Measurements from ENCODE around the gene THBS3. TPM values are rescaled to one million over a fixed set of nuclear protein-coding genes. Genes with fewer than 3 reads are reported as not detected.

Gene THBS3
- total RNA-seq, 1 donor from 2014 or later: 55.4 TPM

GRCh38 chr1:155210314-155211104 lies 2.8 kb upstream of the THBS3 start:
- H3K27me3 Mint-ChIP-seq (ENCODE audit: unreplicated experiment): no peaks in the 10 kb centered on the region
- peaks cover 27% of the 10 kb centered on the region for H3K4me1 Mint-ChIP-seq (ENCODE audit: unreplicated experiment)
- no peaks in the 10 kb centered on the region for H3K36me3 Mint-ChIP-seq (ENCODE audit: unreplicated experiment)
- H3K27ac Mint-ChIP-seq (ENCODE audit: unreplicated experiment): no peak overlapping the region
- no peak for DNase-seq (ENCODE audit: extremely low spot score, unreplicated experiment)
- H3K9me3 Mint-ChIP-seq (ENCODE audit: unreplicated experiment): no peaks in the 10 kb centered on the region
- H3K4me3 Mint-ChIP-seq (ENCODE audit: unreplicated experiment): no peak overlapping the region
- TF ChIP-seq CTCF (IDR thresholded peaks at IDR 0.05): no peak

GRCh38 chr1:155209312-155209721 lies 1.6 kb upstream of the THBS3 start:
- H3K27ac Mint-ChIP-seq (ENCODE audit: unreplicated experiment): peak overlapping the region; percentile 100
- no peaks in the 10 kb centered on the region for H3K27me3 Mint-ChIP-seq (ENCODE audit: unreplicated experiment)
- peaks cover 28% of the 10 kb centered on the region for H3K4me1 Mint-ChIP-seq (ENCODE audit: unreplicated experiment)
- no peak for DNase-seq (ENCODE audit: extremely low spot score, unreplicated experiment)
- H3K9me3 Mint-ChIP-seq (ENCODE audit: unreplicated experiment): no peaks in the 10 kb centered on the region
- H3K4me3 Mint-ChIP-seq (ENCODE audit: unreplicated experiment): peak overlapping the region; percentile 83
- H3K36me3 Mint-ChIP-seq (ENCODE audit: unreplicated experiment): peaks cover 2% of the 10 kb centered on the region
- no peak for TF ChIP-seq CTCF (IDR thresholded peaks at IDR 0.05)

- no peak for TF ChIP-seq CTCF (IDR thresholded peaks at IDR 0.05)
- peaks cover 28% of the 10 kb centered on the region for H3K4me1 Mint-ChIP-seq (ENCODE audit: unreplicated experiment)
- H3K27ac Mint-ChIP-seq (ENCODE audit: unreplicated experiment): peak within 1 kb of the TSS; percentile 100
- H3K4me3 Mint-ChIP-seq (ENCODE audit: unreplicated experiment): peak within 1 kb of the TSS; percentile 83
- H3K36me3 Mint-ChIP-seq (ENCODE audit: unreplicated experiment): peaks cover 2% of the 10 kb centered on the region
- DNase-seq (ENCODE audit: extremely low spot score, unreplicated experiment): peak; percentile 96
- no peaks in the 10 kb centered on the region for H3K27me3 Mint-ChIP-seq (ENCODE audit: unreplicated experiment)
- no peaks in the 10 kb centered on the region for H3K9me3 Mint-ChIP-seq (ENCODE audit: unreplicated experiment)
Observed at GRCh38 chr1:155208541-155209311, 1.0 kb upstream of the THBS3 start, which contains the start of gene MTX1. Gene MTX1 (plus strand): TSS chr1:155208695. CDS start chr1:155208805, 110 bp downstream.

- peak; percentile 85 for TF ChIP-seq CTCF (IDR thresholded peaks at IDR 0.05)
- Mint-ChIP-seq H3K36me3 (ENCODE audit: unreplicated experiment) (peaks cover 2% of the 10 kb centered on the region), H3K27me3 (ENCODE audit: unreplicated experiment) (no peaks in the 10 kb centered on the region), H3K4me1 (ENCODE audit: unreplicated experiment) (peaks cover 28% of the 10 kb centered on the region), H3K9me3 (ENCODE audit: unreplicated experiment) (no peaks in the 10 kb centered on the region), H3K4me3 (ENCODE audit: unreplicated experiment) (peak overlapping the region; percentile 83), H3K27ac (ENCODE audit: unreplicated experiment) (peak overlapping the region; percentile 100)
- DNase-seq (ENCODE audit: extremely low spot score, unreplicated experiment): peak; percentile 93
Observed at GRCh38 chr1:155206891-155207805, 549 bp downstream of the THBS3 start.

Measured in osteocyte (in vitro differentiated cells).